HepG2 (cell line): ENCODE measurements around the gene WDR43. TPM values are rescaled to one million over a fixed set of nuclear protein-coding genes. Genes with fewer than 3 reads are reported as not detected.

Experiments
- ATAC-seq: fragments of 200-7000 bp; cut with Tn5 transposase; 3 replicates; pipeline ENCODE4 v1.9.1; 2020; ENCODE audit warnings: mild to moderate bottlenecking, moderate library complexity
- BruUV-seq: library from RNA; stranded (reverse); fragments of 400-500 nt; replicated peaks from 2 replicates; lab custom pipeline; 2021; lab: Mats Ljungman, UMichigan
- CTCF ChIA-PET: fragments of 300-600 bp; formaldehyde crosslinking; extraction: SDS; loops from one replicate; lab custom pipeline; 2021; ENCODE audit warnings: low total read pairs, inconsistent platforms, low intra/inter-chr PET ratio; lab: Yijun Ruan, JAX
- POLR2A ChIA-PET: fragments of 350-600 bp; sonication (Branson Sonifier 250); formaldehyde crosslinking; loops from one replicate; lab custom pipeline; 2020; ENCODE audit warnings: antibody characterized with exemption, inconsistent platforms; lab: Yijun Ruan, JAX
- DNase-seq: peaks from one replicate; pipeline ENCODE4 v3.0.0-alpha.2; 2015; ENCODE audit warnings: low spot score
- FAIRE-seq: peaks from 3 replicates; lab custom pipeline; 2011; peaks lifted over from hg19 to GRCh38; lab: Jason Lieb, UNC
- H2AFZ ChIP-seq: one replicate; pipeline ENCODE4 v1.6.1; 2011; ENCODE audit warnings: low read length, inconsistent platforms
- H3K27ac ChIP-seq: fragments of 300-600 bp; 3 replicates; pipeline ENCODE4 v1.8.0; 2011; ENCODE audit warnings: mixed run types, mild to moderate bottlenecking, mixed read lengths, low read length, inconsistent platforms; ENCODE audit not compliant: insufficient read depth; ENCODE audit errors: extremely low read length
- H3K27me3 ChIP-seq, 2 experiments: fragments of 200-600 bp in 1 of 2; 2 replicates in 1 of 2; 3 replicates in 1 of 2; pipeline versions ENCODE4 v1.6.0 to v1.8.0; 2011; ENCODE audit warnings: low read length in 2 of 2, mild to moderate bottlenecking in 2 of 2, moderate library complexity in 2 of 2, inconsistent platforms in 1 of 2; ENCODE audit not compliant: insufficient read depth in 2 of 2, control insufficient read depth in 1 of 2
- H3K36me3 ChIP-seq, 2 experiments: fragments of 200-600 bp in 1 of 2; replicated peaks in 1 of 2; 2 replicates in 1 of 2; 3 replicates in 1 of 2; pipeline versions ENCODE4 v1.5.1 to v1.8.0; 2011; ENCODE audit warnings: low read length in 2 of 2, inconsistent platforms in 1 of 2; ENCODE audit not compliant: insufficient read depth in 2 of 2, control insufficient read depth in 1 of 2
- H3K4me1 ChIP-seq: 2 replicates; pipeline ENCODE4 v1.5.1; 2012; ENCODE audit warnings: low read length, inconsistent platforms; ENCODE audit not compliant: insufficient read depth
- H3K4me2 ChIP-seq: 2 replicates; pipeline ENCODE4 v1.6.0; 2011; ENCODE audit warnings: low read depth, low read length, inconsistent platforms
- H3K4me3 ChIP-seq, 3 experiments: fragments of 200-600 bp in 1 of 3; sonication (generic), shearing (Covaris generic) in 1 of 3; replicated peaks in 1 of 3; 2 replicates each; pipeline ENCODE4 v1.5.1; 2011 to 2016; ENCODE audit warnings: low read length in 3 of 3, inconsistent platforms in 2 of 3, low read depth in 2 of 3, mild to moderate bottlenecking in 2 of 3, control low read depth in 1 of 3, mixed read lengths in 1 of 3; ENCODE audit not compliant: insufficient read depth in 1 of 3
- H3K79me2 ChIP-seq: one replicate; pipeline ENCODE4 v1.6.1; 2011; ENCODE audit warnings: low read length, inconsistent platforms; ENCODE audit not compliant: insufficient read depth
- H3K9ac ChIP-seq: 2 replicates; pipeline ENCODE4 v1.6.0; 2011; ENCODE audit warnings: mild to moderate bottlenecking, low read depth, low read length, inconsistent platforms; ENCODE audit not compliant: insufficient read depth
- H3K9me3 ChIP-seq: 2 replicates; pipeline ENCODE4 v1.5.1; 2012; ENCODE audit warnings: mild to moderate bottlenecking, low read length
- H4K20me1 ChIP-seq: 2 replicates; pipeline ENCODE4 v1.6.0; 2011; ENCODE audit warnings: inconsistent platforms, mild to moderate bottlenecking, low read length, moderate library complexity; ENCODE audit not compliant: insufficient read depth
- CCAR2 ChIP-seq: fragments of 200-400 bp; formaldehyde crosslinking; optimal IDR thresholded peaks from 2 replicates; pipeline ENCODE3; 2018; ENCODE audit warnings: low read depth, mild to moderate bottlenecking, low read length, moderate library complexity
- NPAS2 ChIP-seq: sonication (generic); formaldehyde crosslinking; IDR thresholded peaks from 2 replicates; pipeline ENCODE4 v1.8.0; 2022; ENCODE audit warnings: mild to moderate bottlenecking, missing genetic modification reagents, borderline replicate concordance
- NR3C1 ChIP-seq: sonication (generic); formaldehyde crosslinking; IDR thresholded peaks from 2 replicates; pipeline ENCODE4 v1.4.0; 2020; ENCODE audit warnings: missing genetic modification reagents
- SRY ChIP-seq: sonication (generic); formaldehyde crosslinking; IDR thresholded peaks from 2 replicates; pipeline ENCODE4 v1.8.0; 2022; ENCODE audit warnings: mild to moderate bottlenecking, missing genetic modification reagents
- SSRP1 ChIP-seq: IDR thresholded peaks from 2 replicates; pipeline ENCODE4 v1.6.1; 2016; ENCODE audit warnings: control low read depth
- WIZ ChIP-seq: sonication (generic); formaldehyde crosslinking; IDR thresholded peaks from 2 replicates; pipeline ENCODE4 v1.5.1; 2020; ENCODE audit warnings: mild to moderate bottlenecking, missing genetic modification reagents
- ZNF101 ChIP-seq: sonication (generic); formaldehyde crosslinking; IDR thresholded peaks from 2 replicates; pipeline ENCODE4 v1.4.0; 2020; ENCODE audit warnings: mild to moderate bottlenecking, low read depth, missing genetic modification reagents, borderline replicate concordance
- ZNF329 ChIP-seq: sonication (generic); formaldehyde crosslinking; IDR thresholded peaks from 2 replicates; pipeline ENCODE4 v1.9.0; 2021; ENCODE audit warnings: low read depth, mild to moderate bottlenecking, missing genetic modification reagents
- ZNF34 ChIP-seq: sonication (generic); formaldehyde crosslinking; IDR thresholded peaks from 2 replicates; pipeline ENCODE4 v1.4.0; 2020; ENCODE audit warnings: mild to moderate bottlenecking, missing genetic modification reagents, borderline replicate concordance
- ZNF614 ChIP-seq: IDR thresholded peaks from 2 replicates; pipeline ENCODE4 v1.6.1; 2018; ENCODE audit warnings: missing biosample characterization, missing genetic modification reagents, inconsistent platforms, borderline replicate concordance
- ZNF672 ChIP-seq: sonication (generic); formaldehyde crosslinking; IDR thresholded peaks from 2 replicates; pipeline ENCODE4 v1.8.1; 2022; ENCODE audit warnings: missing genetic modification reagents
- ZNF749 ChIP-seq: sonication (generic); formaldehyde crosslinking; IDR thresholded peaks from 2 replicates; pipeline ENCODE4 v1.8.0; 2022; ENCODE audit warnings: mild to moderate bottlenecking, missing genetic modification reagents, moderate library complexity, borderline replicate concordance
- ZNF75D ChIP-seq: sonication (generic); formaldehyde crosslinking; IDR thresholded peaks from 2 replicates; pipeline ENCODE4 v1.8.1; 2023; ENCODE audit warnings: missing genetic modification reagents, mild to moderate bottlenecking, borderline replicate concordance
- ZNF781 ChIP-seq: sonication (generic); formaldehyde crosslinking; IDR thresholded peaks from 2 replicates; pipeline ENCODE4 v1.5.1; 2020; ENCODE audit warnings: borderline replicate concordance, mild to moderate bottlenecking, missing genetic modification reagents; ENCODE audit errors: not compliant biosample characterization
- WGBS: methylation state at CpG from one replicate; pipeline ENCODE4 v1.1.6; 2017; ENCODE audit warnings: low lambda C conversion rate; 5-methylcytosine and 5-hydroxymethylcytosine counted together
- in situ Hi-C: cut with HindIII; loops from 2 replicates; pipeline ENCODE4 v1.10.0; 2017; ENCODE audit warnings: low pct_unique_long_range_greater_than_20kb; ENCODE audit not compliant: extremely low pct_ligation_motif_present
- intact Hi-C: fragments of 100-400 bp; cut with micrococcal nuclease; formaldehyde crosslinking; loops from one replicate; pipeline ENCODE4 v1.10.0; 2022; ENCODE audit not compliant: unreplicated experiment
- polyA plus RNA-seq, 8 experiments: library from polyadenylated mRNA; depleted of rRNA in 3 of 8; stranded (reverse) in 7 of 8; unstranded in 1 of 8; fragments of >200 nt; fragmentation: Illumina TruSeq in 4 of 8; extraction: Trizol in 4 of 8; gene quantifications; 2 replicates each; pipeline versions ENCODE4 v1.2.1 to v1.2.3, GENCODE V29; 2011 to 2016; ENCODE audit warnings: low read depth in 4 of 8, missing spikeins in 1 of 8, mixed read lengths in 1 of 8; ENCODE audit not compliant: insufficient read depth in 1 of 8
- total RNA-seq, 5 experiments: library from RNA; depleted of rRNA; stranded (reverse); fragments of >200 nt; fragmentation: Illumina TruSeq; extraction: Trizol; gene quantifications; 2 replicates each; pipeline ENCODE4 v1.2.3, GENCODE V29; 2016; ENCODE audit warnings: low read depth in 1 of 5

The WDR43 gene
- total and polyA plus RNA-seq, 2 of the 13 experiments (the other 11 are each of a cell fraction or from before 2014, with no cell fraction given) = 121 to 167 TPM

DNA sequence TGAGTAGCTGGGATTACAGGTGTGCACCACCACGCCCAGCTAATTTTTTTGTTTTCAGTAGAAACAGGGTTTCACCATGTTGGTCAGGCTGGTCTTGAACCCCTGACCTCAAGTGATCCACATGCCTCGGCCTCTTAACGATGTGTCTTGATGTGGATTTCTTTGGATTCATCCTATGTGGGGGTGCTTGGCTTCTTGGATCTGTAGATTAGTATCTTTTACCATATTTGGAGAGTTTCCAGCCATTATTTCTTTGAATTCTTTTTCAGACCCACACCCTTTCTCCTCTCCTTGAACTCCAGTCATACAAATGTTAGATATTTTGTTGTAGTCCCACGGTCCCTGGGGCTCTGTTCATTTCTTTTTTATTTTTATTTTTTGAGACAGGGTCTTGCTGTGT is 79.8 kb downstream of the WDR43 start:
- intact Hi-C loops (no loop called here), in situ Hi-C loops (loop anchor here (25.0 kb wide), 1 partner anchor 1088 kb away; no protein-coding TSS in a partner anchor)
- peaks cover 2 to 3% of the 10 kb centered on the region in 2 experiments; a peak in 3 of 5 replicates for H3K27me3 ChIP-seq
- H3K9me3 ChIP-seq = no peaks in the 10 kb centered on the region
- no peak overlapping the region for H3K9ac ChIP-seq
- FAIRE-seq = no peak
- ATAC-seq = no peak
- ChIA-PET CTCF (no interaction called here), POLR2A (no interaction called here)
- H3K79me2 ChIP-seq = no peaks in the 10 kb centered on the region
- no peak overlapping the region for H2AFZ ChIP-seq
- no peak overlapping the region for H3K4me2 ChIP-seq
- TF ChIP-seq ZNF672 (CRISPR knock-in tag) (no peak), SRY (CRISPR knock-in tag) (no peak), ZNF34 (CRISPR knock-in tag) (no peak), ZNF614 (CRISPR knock-in tag) (no peak), ZNF329 (CRISPR knock-in tag) (no peak), NR3C1 (no peak), NPAS2 (no peak), CCAR2 (no peak), ZNF75D (CRISPR knock-in tag) (no peak), WIZ (CRISPR knock-in tag) (no peak), ZNF781 (CRISPR knock-in tag) (no peak), SSRP1 (CRISPR knock-in tag) (no peak), ZNF101 (CRISPR knock-in tag) (no peak), ZNF749 (CRISPR knock-in tag) (no peak)
- WGBS = 10% methylated on average over 4 of the region's 4 CpGs
- H3K27ac ChIP-seq = no peak overlapping the region
- no peak for DNase-seq
- no peak overlapping the region for H3K4me3 ChIP-seq
- no peaks in the 10 kb centered on the region for H3K4me1 ChIP-seq
- BruUV-seq = no TSS peak
- no peaks in the 10 kb centered on the region for H4K20me1 ChIP-seq
- no peaks in the 10 kb centered on the region for H3K36me3 ChIP-seq
